Vagina (tissue), 2 donors: Measurements from ENCODE around the gene PDE12. TPM values are rescaled to one million over a fixed set of nuclear protein-coding genes. Genes with fewer than 3 reads are reported as not detected.

Source experiments
- DNase-seq, 2 donors: peaks; one replicate each; pipeline ENCODE4 v3.0.0-alpha.2; 2017; ENCODE audit errors: extremely low spot score in 2 of 2
- H3K27ac ChIP-seq: fragments of 200-600 bp; sonication (generic); one replicate; pipeline ENCODE4 v1.5.1; 2019
- H3K27me3 ChIP-seq: fragments of 200-600 bp; sonication (generic); one replicate; pipeline ENCODE4 v1.5.1; 2019
- H3K36me3 ChIP-seq, 2 donors: fragments of 200-600 bp; sonication (generic); one replicate each; pipeline ENCODE4 v1.5.1; 2017 to 2019
- H3K4me1 ChIP-seq: fragments of 200-600 bp; sonication (generic); one replicate; pipeline ENCODE4 v1.5.1; 2019
- H3K4me3 ChIP-seq, 2 donors: fragments of 200-600 bp; sonication (generic); 1 replicate in 1 of 2; 2 replicates in 1 of 2; pipeline ENCODE4 v1.5.1; 2016 to 2019
- H3K9me3 ChIP-seq: fragments of 200-600 bp; sonication (generic); one replicate; pipeline ENCODE4 v1.5.1; 2019
- POLR2A ChIP-seq, 2 donors: fragments of 450-650 bp; IDR thresholded peaks; one replicate each; pipeline ENCODE4 v1.6.1; 2017; ENCODE audit warnings: antibody characterized with exemption in 2 of 2, mild to moderate bottlenecking in 2 of 2, moderate library complexity in 2 of 2
- POLR2AphosphoS5 ChIP-seq, 2 donors: sonication (generic); formaldehyde crosslinking; IDR thresholded peaks; one replicate each; pipeline ENCODE4 v1.9.0; 2017; ENCODE audit warnings: antibody characterized with exemption in 2 of 2, mild to moderate bottlenecking in 2 of 2, low read depth in 1 of 2; ENCODE audit not compliant: insufficient read depth in 1 of 2
- intact Hi-C: fragments of 100-400 bp; cut with DNase I; formaldehyde crosslinking; loops from one replicate; pipeline ENCODE4 v1.15.1; 2023
- total RNA-seq: library from RNA; depleted of rRNA; stranded (reverse); fragments of >200 nt; gene quantifications from one replicate; pipeline ENCODE4 v1.2.3, GENCODE V29; 2016
- TF ChIP-seq, protein P1 (sequence below), 3 experiments: fragments of 450-650 bp in 2 of 3; fragments of 200-600 bp in 1 of 3; sonication (generic) in 1 of 3; IDR thresholded peaks; one replicate each; pipeline ENCODE4 v1.5.1; 2017 to 2019; ENCODE audit warnings: antibody characterized with exemption in 3 of 3, mild to moderate bottlenecking in 2 of 3, moderate library complexity in 2 of 3

The PDE12 gene
- total RNA-seq, 1 donor from 2014 or later = 12.0 TPM

DNA sequence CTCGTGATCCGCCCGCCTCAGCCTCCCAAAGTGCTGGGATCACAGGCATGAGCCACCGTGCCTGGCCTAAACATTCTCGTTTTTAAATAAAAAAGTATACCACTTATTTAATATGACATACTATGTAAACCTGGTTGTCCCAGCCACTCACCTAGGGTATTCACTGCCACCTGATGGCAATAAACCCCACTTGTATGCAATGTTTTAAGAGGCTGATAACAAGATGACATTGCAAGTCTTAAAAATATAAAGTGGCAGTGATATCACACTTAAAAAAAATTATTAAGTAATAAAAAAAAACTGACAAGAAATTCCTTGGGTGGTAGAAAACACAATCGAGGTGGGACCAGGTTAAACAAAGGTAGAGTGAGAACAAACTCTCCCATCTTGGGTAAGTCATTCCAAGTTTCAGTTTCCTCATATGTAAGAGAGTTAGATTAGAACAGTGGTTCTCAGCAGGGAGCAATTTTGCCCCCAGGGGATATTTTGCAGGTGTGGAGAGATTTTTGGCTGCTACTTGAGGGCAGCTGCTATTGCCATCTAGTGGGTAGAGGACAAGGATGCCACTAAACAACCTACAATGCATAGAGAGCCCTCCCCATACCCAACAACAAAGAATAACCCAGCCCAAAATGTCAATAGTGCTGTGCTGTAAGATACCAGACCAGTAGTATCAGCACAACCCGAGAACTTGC, 26.5 kb downstream of the PDE12 start:
- Histone ChIP-seq H3K9me3 (no peaks in the 10 kb centered on the region), H3K4me3 (no peak overlapping the region), H3K27ac (no peak overlapping the region), H3K36me3 (peaks cover 0 to 29% of the 10 kb centered on the region in 2 donors), H3K27me3 (no peaks in the 10 kb centered on the region), H3K4me1 (peaks cover 41% of the 10 kb centered on the region)
- intact Hi-C loops = no loop called here
- DNase-seq = no peak
- TF ChIP-seq POLR2AphosphoS5 (IDR thresholded peaks at IDR 0.05; ENCODE audit: insufficient read depth in 1 of 2, low read depth in 1 of 2) (no peak), POLR2A (IDR thresholded peaks at IDR 0.05) (no peak)

DNA sequence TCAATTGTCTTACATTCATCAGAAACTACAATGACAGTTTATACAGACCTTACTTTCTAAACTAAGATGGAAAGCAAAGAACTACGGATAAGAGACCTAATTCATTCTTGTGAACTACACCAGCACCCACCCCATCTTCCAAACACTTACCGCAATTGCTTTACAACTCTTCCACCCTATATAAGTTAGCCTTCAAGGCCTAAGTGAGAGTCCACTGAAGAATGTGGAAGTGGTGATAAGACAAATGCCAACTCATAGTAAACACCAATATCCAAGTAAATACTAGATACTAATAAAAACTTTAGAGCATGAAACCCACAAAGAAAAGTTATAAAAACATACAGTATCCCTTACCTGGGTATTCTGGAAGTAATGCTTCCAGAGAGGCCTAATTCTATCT, 27.5 kb downstream of the PDE12 start:
- H3K4me1 ChIP-seq = peaks cover 45% of the 10 kb centered on the region
- TF ChIP-seq POLR2A (IDR thresholded peaks at IDR 0.05) = no peak
- H3K9me3 ChIP-seq = no peaks in the 10 kb centered on the region
- H3K4me3 ChIP-seq = no peak overlapping the region
- no peak overlapping the region for H3K27ac ChIP-seq
- intact Hi-C loops = no loop called here
- no peaks in the 10 kb centered on the region for H3K27me3 ChIP-seq
- H3K36me3 ChIP-seq = peaks cover 0 to 26% of the 10 kb centered on the region in 2 donors
- no peak for DNase-seq

DNA sequence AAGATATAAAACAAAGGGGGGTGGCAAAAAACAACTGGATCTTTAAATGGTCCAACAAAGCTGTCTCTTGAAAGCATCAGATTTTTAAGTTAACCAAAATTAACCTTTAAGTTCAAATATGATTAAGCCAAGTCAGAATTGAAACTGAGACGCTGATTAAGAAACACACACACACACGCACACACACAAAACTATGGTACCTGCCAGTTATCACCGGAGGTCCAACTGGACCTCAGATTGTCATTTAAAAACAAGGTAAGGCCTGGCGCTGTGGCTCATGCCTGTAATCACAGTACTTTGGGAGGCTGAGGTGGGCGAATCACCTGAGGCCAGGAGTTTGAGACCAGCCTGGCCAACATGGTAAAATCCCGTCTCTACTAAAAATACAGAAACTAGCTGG, 30.7 kb downstream of the PDE12 start:
- DNase-seq = no peak
- no peak for TF ChIP-seq POLR2AphosphoS5 (IDR thresholded peaks at IDR 0.05; ENCODE audit: insufficient read depth in 1 of 2, low read depth in 1 of 2)
- TF ChIP-seq, protein P1, sequence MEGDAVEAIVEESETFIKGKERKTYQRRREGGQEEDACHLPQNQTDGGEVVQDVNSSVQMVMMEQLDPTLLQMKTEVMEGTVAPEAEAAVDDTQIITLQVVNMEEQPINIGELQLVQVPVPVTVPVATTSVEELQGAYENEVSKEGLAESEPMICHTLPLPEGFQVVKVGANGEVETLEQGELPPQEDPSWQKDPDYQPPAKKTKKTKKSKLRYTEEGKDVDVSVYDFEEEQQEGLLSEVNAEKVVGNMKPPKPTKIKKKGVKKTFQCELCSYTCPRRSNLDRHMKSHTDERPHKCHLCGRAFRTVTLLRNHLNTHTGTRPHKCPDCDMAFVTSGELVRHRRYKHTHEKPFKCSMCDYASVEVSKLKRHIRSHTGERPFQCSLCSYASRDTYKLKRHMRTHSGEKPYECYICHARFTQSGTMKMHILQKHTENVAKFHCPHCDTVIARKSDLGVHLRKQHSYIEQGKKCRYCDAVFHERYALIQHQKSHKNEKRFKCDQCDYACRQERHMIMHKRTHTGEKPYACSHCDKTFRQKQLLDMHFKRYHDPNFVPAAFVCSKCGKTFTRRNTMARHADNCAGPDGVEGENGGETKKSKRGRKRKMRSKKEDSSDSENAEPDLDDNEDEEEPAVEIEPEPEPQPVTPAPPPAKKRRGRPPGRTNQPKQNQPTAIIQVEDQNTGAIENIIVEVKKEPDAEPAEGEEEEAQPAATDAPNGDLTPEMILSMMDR (IDR thresholded peaks at IDR 0.05) = no peak
- no peak for TF ChIP-seq POLR2A (IDR thresholded peaks at IDR 0.05)
- Histone ChIP-seq H3K9me3 (no peaks in the 10 kb centered on the region), H3K4me3 (no peak overlapping the region), H3K27ac (no peak overlapping the region), H3K4me1 (peaks cover 47% of the 10 kb centered on the region), H3K27me3 (no peaks in the 10 kb centered on the region), H3K36me3 (peaks cover 0 to 16% of the 10 kb centered on the region in 2 donors)
- intact Hi-C loops = no loop called here

DNA sequence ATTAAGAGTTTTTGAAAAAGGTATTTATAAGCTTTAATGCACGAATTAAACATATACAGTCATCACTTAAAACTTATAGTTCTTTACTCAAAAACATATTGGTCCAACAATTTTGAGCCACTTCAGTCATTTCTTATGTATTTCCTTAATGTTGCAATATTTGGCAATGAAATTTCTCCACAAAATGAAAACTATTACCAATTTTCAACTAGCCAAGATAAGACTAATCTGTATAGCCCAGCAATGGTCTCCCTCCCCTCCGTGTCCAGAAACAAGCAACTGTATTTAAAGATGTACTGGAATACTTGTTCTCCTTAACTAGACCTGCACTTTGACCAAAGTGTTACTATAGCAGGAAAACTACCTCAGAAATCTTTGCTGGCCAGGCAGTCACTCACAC, 31.8 kb downstream of the PDE12 start:
- Histone ChIP-seq H3K4me3 (no peak overlapping the region), H3K27me3 (no peaks in the 10 kb centered on the region), H3K27ac (no peak overlapping the region), H3K4me1 (peaks cover 54% of the 10 kb centered on the region), H3K36me3 (peaks cover 0 to 10% of the 10 kb centered on the region in 2 donors), H3K9me3 (no peaks in the 10 kb centered on the region)
- no peak for DNase-seq
- intact Hi-C loops = no loop called here
- TF ChIP-seq, protein P1 (IDR thresholded peaks at IDR 0.05) = no peak
- TF ChIP-seq POLR2A (IDR thresholded peaks at IDR 0.05) (no peak), POLR2AphosphoS5 (IDR thresholded peaks at IDR 0.05; ENCODE audit: insufficient read depth in 1 of 2, low read depth in 1 of 2) (no peak)

DNA sequence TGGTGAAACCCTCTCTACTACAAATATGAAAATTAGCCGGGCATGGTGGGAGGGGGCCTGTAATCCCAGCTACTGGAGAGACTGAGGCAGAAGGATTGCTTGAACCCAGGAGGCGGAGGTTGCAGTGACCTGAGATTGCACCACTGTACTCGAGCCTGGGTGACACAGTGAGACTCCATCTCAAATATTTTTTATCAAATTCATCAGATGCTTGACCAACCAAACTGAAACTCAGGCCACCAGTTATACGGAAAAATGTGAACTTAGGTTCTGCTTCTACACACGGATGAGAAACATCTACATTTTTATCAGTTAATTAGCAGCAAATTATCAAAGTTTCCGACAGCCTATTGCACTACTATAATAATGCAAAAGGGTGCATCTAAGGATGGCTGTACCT, 36.2 kb downstream of the PDE12 start:
- peaks cover 48% of the 10 kb centered on the region for H3K4me1 ChIP-seq
- intact Hi-C loops = no loop called here
- no peaks in the 10 kb centered on the region for H3K36me3 ChIP-seq
- no peaks in the 10 kb centered on the region for H3K9me3 ChIP-seq
- no peak for DNase-seq
- H3K27ac ChIP-seq = no peak overlapping the region
- no peak overlapping the region for H3K4me3 ChIP-seq
- no peaks in the 10 kb centered on the region for H3K27me3 ChIP-seq
- no peak for TF ChIP-seq POLR2A (IDR thresholded peaks at IDR 0.05)
- TF ChIP-seq, protein P1 (IDR thresholded peaks at IDR 0.05) = no peak
- TF ChIP-seq POLR2AphosphoS5 (IDR thresholded peaks at IDR 0.05; ENCODE audit: insufficient read depth in 1 of 2, low read depth in 1 of 2) = no peak

DNA sequence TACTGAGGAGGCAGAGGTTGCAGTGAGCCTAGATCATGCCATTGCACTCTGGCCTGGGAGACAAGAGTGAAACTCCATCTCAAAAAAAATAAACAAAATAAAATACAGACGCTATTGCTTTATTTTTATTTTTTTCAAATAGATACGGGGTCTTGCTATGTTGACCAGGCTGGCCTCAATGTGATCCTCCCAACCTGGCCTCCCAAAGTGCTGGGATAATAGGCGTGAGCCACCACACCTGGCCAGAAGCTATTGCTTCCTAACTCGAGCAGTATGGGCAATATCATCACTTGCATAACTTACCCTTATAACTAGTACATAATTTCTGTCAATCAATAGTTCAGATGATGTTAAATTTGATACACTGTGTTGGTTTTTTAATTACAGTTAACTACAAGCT, 38.1 kb downstream of the PDE12 start:
- Histone ChIP-seq H3K27ac (no peak overlapping the region), H3K9me3 (no peaks in the 10 kb centered on the region), H3K27me3 (no peaks in the 10 kb centered on the region), H3K36me3 (no peaks in the 10 kb centered on the region), H3K4me3 (no peak overlapping the region), H3K4me1 (peaks cover 53% of the 10 kb centered on the region)
- no peak for DNase-seq
- intact Hi-C loops = no loop called here
- TF ChIP-seq, protein P1 (IDR thresholded peaks at IDR 0.05) = no peak
- no peak for TF ChIP-seq POLR2A (IDR thresholded peaks at IDR 0.05)
- no peak for TF ChIP-seq POLR2AphosphoS5 (IDR thresholded peaks at IDR 0.05; ENCODE audit: insufficient read depth in 1 of 2, low read depth in 1 of 2)
